ENCODE data around the gene P2RX1. TPM values are rescaled to one million over a fixed set of nuclear protein-coding genes. Genes with fewer than 3 reads are reported as not detected.

P2RX1 gene
- total RNA-seq, 1 donor from 2014 or later, result 0.19 TPM

DNA sequence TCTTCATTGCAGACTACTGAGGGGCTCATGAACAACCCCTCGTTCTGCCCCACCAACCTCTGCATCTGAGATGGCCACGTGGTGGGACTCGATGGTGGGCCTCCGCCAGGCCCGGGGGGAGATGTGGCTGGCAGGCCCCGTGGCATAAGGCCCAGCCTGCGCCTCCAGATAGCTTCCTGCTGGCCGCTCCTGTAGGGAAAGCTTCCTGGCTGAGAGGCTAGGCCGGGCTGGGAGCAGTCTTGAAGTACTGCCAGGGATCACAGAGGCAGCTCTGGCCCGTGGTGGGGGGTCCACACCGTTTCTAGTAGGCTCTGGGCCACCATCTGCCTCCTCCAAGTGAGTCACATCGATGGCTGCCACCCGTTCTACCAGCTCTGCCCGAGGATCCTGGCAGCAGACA is 31.0 kb downstream of the P2RX1 start:
- Mint-ChIP-seq H3K27ac (no peak overlapping the region), H3K27me3 (peaks cover 13% of the 10 kb centered on the region), H3K4me3 (ENCODE audit: low read depth) (no peak overlapping the region), H3K36me3 (ENCODE audit: insufficient read depth) (no peaks in the 10 kb centered on the region), H3K4me1 (ENCODE audit: low read depth) (peaks cover 2% of the 10 kb centered on the region), H3K9me3 (ENCODE audit: low read depth) (no peaks in the 10 kb centered on the region)
- DNase-seq (ENCODE audit: low spot score, unreplicated experiment), result no peak
- TF ChIP-seq CTCF (IDR thresholded peaks at IDR 0.05; ENCODE audit: unreplicated experiment), result no peak

DNA sequence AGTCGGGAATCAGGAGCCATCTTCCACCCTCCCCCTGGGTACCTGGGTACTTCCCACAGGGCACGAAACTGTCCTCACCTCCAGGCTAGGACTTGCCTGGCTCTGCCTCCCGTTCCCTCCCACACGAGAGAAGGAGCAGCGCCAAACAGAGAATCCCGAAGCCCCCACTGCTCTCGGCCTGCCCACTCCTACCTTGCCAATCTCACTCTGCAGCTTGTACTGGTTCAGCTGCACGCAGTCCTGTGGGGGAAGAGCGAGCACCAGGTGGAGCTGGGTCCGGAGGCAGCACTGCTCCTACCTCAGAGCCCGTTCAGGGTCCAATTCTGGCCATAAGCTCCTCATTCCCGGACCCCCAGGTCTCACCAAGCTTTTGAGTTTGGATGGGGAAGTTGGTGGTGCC is 32.1 kb downstream of the P2RX1 start:
- Mint-ChIP-seq H3K36me3 (ENCODE audit: insufficient read depth) (no peaks in the 10 kb centered on the region), H3K4me3 (ENCODE audit: low read depth) (no peak overlapping the region), H3K4me1 (ENCODE audit: low read depth) (peaks cover 3% of the 10 kb centered on the region), H3K27ac (no peak overlapping the region), H3K27me3 (peaks cover 9% of the 10 kb centered on the region), H3K9me3 (ENCODE audit: low read depth) (no peaks in the 10 kb centered on the region)
- no peak for DNase-seq (ENCODE audit: low spot score, unreplicated experiment)
- TF ChIP-seq CTCF (IDR thresholded peaks at IDR 0.05; ENCODE audit: unreplicated experiment), result no peak

DNA sequence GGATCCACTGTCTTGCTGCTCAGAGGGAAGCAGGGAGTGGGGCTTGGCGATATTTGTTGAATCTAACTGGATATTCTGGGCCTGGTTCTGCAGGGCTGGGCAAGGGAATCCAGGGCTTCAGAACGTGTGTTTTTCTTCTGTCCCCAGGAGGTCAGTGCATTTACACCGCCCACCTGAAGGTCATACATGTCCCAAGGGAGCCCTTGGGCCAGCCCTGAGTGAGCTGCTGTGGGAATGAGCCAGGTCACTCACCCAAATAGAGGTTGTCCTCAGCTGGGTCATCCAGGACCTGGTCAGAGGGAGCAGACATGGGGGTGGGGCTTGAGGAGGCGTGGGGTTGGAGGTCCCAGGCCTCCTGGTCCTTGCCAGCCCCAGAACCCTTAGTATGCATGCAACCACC is 34.0 kb downstream of the P2RX1 start:
- H3K27me3 Mint-ChIP-seq, result peaks cover 4% of the 10 kb centered on the region
- H3K9me3 Mint-ChIP-seq (ENCODE audit: low read depth), result no peaks in the 10 kb centered on the region
- H3K36me3 Mint-ChIP-seq (ENCODE audit: insufficient read depth), result no peaks in the 10 kb centered on the region
- TF ChIP-seq CTCF (IDR thresholded peaks at IDR 0.05; ENCODE audit: unreplicated experiment), result no peak
- DNase-seq (ENCODE audit: low spot score, unreplicated experiment), result no peak
- no peak overlapping the region for H3K4me3 Mint-ChIP-seq (ENCODE audit: low read depth)
- no peak overlapping the region for H3K27ac Mint-ChIP-seq
- H3K4me1 Mint-ChIP-seq (ENCODE audit: low read depth), result peaks cover 2% of the 10 kb centered on the region

GRCh38 chr17:3880983-3881382 is 35.3 kb downstream of the P2RX1 start:
- no peak overlapping the region for H3K4me3 Mint-ChIP-seq (ENCODE audit: low read depth)
- no peak for TF ChIP-seq CTCF (IDR thresholded peaks at IDR 0.05; ENCODE audit: unreplicated experiment)
- DNase-seq (ENCODE audit: low spot score, unreplicated experiment), result no peak
- H3K27me3 Mint-ChIP-seq, result no peaks in the 10 kb centered on the region
- H3K27ac Mint-ChIP-seq, result no peak overlapping the region
- peaks cover 2% of the 10 kb centered on the region for H3K4me1 Mint-ChIP-seq (ENCODE audit: low read depth)
- H3K36me3 Mint-ChIP-seq (ENCODE audit: insufficient read depth), result no peaks in the 10 kb centered on the region
- no peaks in the 10 kb centered on the region for H3K9me3 Mint-ChIP-seq (ENCODE audit: low read depth)

DNA sequence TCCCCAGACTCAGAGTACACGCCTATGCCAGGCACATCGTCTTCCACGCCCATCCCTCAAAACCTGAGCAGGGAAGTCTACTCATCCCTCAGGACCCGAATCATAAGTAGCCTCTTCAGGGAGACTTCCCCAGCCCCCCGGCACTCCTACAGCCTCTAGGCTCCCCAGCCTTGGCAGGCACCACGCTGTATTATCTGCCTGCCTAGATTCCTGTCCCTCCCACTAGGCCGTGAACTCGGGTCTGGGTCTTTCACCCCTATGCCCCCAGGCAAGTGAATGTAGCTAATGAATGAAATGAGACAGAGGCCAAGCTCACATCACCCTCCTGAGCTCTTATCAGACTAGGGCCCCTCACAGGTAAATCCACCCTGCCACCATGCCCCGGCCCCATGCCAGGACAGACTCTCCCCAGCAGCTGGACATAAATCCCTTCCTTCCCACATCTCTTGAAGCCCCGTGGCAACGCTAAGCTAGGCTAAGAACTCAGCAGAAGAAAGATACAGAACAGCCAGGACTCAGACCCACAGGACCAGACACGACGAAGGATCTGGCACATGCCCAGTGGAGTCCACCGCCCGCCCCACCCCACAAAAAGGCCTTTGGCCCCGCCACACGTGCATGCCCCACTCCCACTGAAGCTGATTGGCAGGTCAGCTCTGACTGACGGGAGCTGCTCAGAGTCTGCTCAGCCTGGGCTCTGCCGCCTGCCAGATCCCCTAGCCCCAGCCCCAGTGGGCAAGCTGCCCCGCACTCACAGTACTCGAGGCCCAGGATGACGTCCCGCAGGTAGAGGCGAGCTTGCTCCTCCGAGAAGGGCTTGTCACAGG is 36.5 kb downstream of the P2RX1 start:
- Mint-ChIP-seq H3K27ac (peak overlapping the region; percentile 46), H3K27me3 (no peaks in the 10 kb centered on the region), H3K36me3 (ENCODE audit: insufficient read depth) (no peaks in the 10 kb centered on the region), H3K4me1 (ENCODE audit: low read depth) (peaks cover 2% of the 10 kb centered on the region), H3K4me3 (ENCODE audit: low read depth) (no peak overlapping the region), H3K9me3 (ENCODE audit: low read depth) (no peaks in the 10 kb centered on the region)
- DNase-seq (ENCODE audit: low spot score, unreplicated experiment), result no peak
- no peak for TF ChIP-seq CTCF (IDR thresholded peaks at IDR 0.05; ENCODE audit: unreplicated experiment)

All from progenitor cell of endocrine pancreas (in vitro differentiated cells).